Tibial artery (tissue), 4 donors: ENCODE data around the gene PIH1D1.

Source experiments
- DNase-seq, 2 donors: peaks; one replicate each; pipeline ENCODE4 v3.0.0-alpha.2; 2019
- H3K27ac ChIP-seq, 2 donors: fragments of 200-600 bp; sonication (generic) in 1 of 2; 1 replicate in 1 of 2; 2 replicates in 1 of 2; pipeline ENCODE4 v1.5.1; 2018 to 2019; ENCODE audit warnings: mild to moderate bottlenecking in 1 of 2
- H3K27me3 ChIP-seq, 2 donors: fragments of 200-600 bp; sonication (generic) in 1 of 2; one replicate each; pipeline versions ENCODE4 v1.5.1 to v1.6.0; 2016 to 2019
- H3K36me3 ChIP-seq, 3 donors: fragments of 200-600 bp; sonication (generic) in 2 of 3; one replicate each; pipeline ENCODE4 v1.5.1; 2016 to 2019; ENCODE audit warnings: mild to moderate bottlenecking in 2 of 3
- H3K4me1 ChIP-seq, 4 donors: fragments of 200-600 bp; sonication (generic) in 2 of 4; 1 replicate in 3 of 4; 2 replicates in 1 of 4; pipeline ENCODE4 v1.5.1; 2016 to 2019
- H3K4me3 ChIP-seq, 2 donors: fragments of 200-600 bp; sonication (generic) in 1 of 2; 1 replicate in 1 of 2; 2 replicates in 1 of 2; pipeline ENCODE4 v1.5.1; 2018 to 2019; ENCODE audit warnings: mild to moderate bottlenecking in 2 of 2
- H3K9me3 ChIP-seq, 3 donors: fragments of 200-600 bp; sonication (generic) in 1 of 3; one replicate each; pipeline ENCODE4 v1.5.1; 2016 to 2019
- intact Hi-C: fragments of 100-400 bp; cut with DNase I; formaldehyde crosslinking; loops from one replicate; pipeline ENCODE4 v1.15.0; 2023; ENCODE audit warnings: low total_unique reads
- TF ChIP-seq, protein P1 (sequence below), 2 experiments: fragments of 200-600 bp in 1 of 2; fragments of 450-650 bp in 1 of 2; IDR thresholded peaks; one replicate each; pipeline ENCODE4 v1.5.1; 2017 to 2019; ENCODE audit warnings: antibody characterized with exemption in 2 of 2, mild to moderate bottlenecking in 1 of 2, moderate library complexity in 1 of 2

Gene PIH1D1

DNA sequence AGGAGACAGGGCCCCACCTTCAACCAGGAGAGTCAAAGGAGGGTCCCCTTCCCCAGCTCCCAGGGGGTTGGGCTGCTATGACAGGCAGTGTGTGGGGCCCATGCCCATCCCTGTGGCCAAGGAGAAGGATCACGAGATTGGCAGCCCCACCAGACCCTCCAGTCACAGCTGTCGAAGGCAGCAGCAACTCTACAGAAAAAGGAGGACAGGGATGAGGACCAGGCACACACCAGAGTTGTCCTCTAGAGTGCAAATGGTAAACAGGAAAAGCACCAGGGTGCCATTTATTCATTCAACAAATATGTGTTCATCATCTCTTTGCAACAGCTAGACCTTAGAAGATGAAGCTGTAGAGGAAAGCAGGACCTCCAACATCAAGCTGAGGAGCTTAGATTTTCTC, 32.4 kb downstream of the PIH1D1 start:
- peaks cover 0 to 31% (median 23%) of the 10 kb centered on the region in 4 donors for H3K4me1 ChIP-seq
- no peaks in the 10 kb centered on the region for H3K36me3 ChIP-seq
- peaks cover 4 to 97% of the 10 kb centered on the region in 2 donors for H3K27me3 ChIP-seq
- TF ChIP-seq, protein P1, sequence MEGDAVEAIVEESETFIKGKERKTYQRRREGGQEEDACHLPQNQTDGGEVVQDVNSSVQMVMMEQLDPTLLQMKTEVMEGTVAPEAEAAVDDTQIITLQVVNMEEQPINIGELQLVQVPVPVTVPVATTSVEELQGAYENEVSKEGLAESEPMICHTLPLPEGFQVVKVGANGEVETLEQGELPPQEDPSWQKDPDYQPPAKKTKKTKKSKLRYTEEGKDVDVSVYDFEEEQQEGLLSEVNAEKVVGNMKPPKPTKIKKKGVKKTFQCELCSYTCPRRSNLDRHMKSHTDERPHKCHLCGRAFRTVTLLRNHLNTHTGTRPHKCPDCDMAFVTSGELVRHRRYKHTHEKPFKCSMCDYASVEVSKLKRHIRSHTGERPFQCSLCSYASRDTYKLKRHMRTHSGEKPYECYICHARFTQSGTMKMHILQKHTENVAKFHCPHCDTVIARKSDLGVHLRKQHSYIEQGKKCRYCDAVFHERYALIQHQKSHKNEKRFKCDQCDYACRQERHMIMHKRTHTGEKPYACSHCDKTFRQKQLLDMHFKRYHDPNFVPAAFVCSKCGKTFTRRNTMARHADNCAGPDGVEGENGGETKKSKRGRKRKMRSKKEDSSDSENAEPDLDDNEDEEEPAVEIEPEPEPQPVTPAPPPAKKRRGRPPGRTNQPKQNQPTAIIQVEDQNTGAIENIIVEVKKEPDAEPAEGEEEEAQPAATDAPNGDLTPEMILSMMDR (IDR thresholded peaks at IDR 0.05): no peak
- intact Hi-C loops: no loop called here
- H3K4me3 ChIP-seq: no peak overlapping the region
- no peaks in the 10 kb centered on the region for H3K9me3 ChIP-seq
- DNase-seq: no peak
- H3K27ac ChIP-seq: no peak overlapping the region

DNA sequence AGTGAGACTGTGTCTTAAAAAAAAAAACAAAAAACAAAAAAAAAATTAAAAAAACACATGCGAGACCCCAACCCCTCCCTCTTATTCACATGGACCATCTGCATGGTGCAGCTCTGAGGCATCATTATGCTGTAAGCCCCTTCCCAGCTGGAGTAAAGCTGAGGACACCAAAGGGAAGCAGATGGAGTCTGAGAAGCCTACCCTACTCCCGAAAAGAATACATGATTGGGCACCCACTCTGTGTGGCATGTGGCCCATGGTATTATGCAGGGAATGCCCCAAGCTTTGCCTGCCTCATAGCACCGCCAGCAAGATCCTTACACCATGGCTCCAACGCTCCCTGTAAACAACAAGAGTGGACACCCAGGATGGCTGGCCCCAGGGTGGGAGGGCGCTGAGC, 33.1 kb downstream of the PIH1D1 start:
- Histone ChIP-seq H3K9me3 (no peaks in the 10 kb centered on the region), H3K36me3 (no peaks in the 10 kb centered on the region), H3K27me3 (peaks cover 4 to 97% of the 10 kb centered on the region in 2 donors), H3K4me3 (no peak overlapping the region), H3K27ac (no peak overlapping the region), H3K4me1 (peaks cover 0 to 28% (median 22%) of the 10 kb centered on the region in 4 donors)
- TF ChIP-seq, protein P1 (IDR thresholded peaks at IDR 0.05): no peak
- intact Hi-C loops: no loop called here
- no peak for DNase-seq

DNA sequence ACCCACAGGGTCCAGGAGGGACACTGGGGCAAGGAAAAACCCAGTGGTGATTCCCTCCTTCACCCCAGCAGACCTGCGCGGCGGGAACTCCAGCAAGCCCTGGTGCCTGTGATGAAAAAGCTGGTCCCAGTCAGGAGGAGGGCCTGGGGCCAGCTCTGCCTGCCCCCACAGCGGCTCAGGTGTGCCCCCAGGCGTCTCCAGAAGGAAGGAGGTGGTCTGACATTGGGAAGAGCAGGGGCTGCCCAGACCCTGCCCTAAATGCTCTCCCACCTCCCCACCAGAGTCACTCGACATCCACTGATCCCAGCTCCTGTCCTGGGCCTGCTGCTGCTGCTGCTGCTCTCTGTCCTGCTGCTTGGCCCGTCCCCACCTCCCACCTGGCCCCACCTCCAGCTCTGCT, 34.5 kb downstream of the PIH1D1 start:
- Histone ChIP-seq H3K9me3 (no peaks in the 10 kb centered on the region), H3K27ac (no peak overlapping the region), H3K4me3 (no peak overlapping the region), H3K4me1 (peaks cover 0 to 13% (median 8%) of the 10 kb centered on the region in 4 donors), H3K27me3 (peaks cover 0 to 91% of the 10 kb centered on the region in 2 donors), H3K36me3 (no peaks in the 10 kb centered on the region)
- intact Hi-C loops: no loop called here
- DNase-seq: no peak
- TF ChIP-seq, protein P1 (IDR thresholded peaks at IDR 0.05): no peak

DNA sequence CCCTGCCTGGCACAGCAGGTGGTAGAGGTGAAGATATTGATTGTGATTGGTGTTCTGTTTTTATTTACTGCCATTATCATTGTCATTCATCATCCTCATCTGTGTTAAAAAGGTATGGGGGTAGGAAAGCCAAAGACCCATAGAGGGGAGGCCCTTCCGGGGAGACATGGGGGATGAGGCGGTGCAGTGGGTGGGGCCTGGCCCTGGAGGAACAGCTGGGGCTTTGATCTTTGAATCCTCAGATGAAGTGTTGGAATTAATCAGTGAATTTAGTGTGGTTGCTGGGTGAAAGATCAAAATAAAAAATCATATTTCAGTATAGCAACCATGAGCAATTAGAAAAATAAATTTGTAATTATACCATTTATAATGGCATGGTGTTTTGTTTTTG, 35.8 kb downstream of the PIH1D1 start:
- H3K27me3 ChIP-seq: peaks cover 0 to 86% of the 10 kb centered on the region in 2 donors
- intact Hi-C loops: no loop called here

DNA sequence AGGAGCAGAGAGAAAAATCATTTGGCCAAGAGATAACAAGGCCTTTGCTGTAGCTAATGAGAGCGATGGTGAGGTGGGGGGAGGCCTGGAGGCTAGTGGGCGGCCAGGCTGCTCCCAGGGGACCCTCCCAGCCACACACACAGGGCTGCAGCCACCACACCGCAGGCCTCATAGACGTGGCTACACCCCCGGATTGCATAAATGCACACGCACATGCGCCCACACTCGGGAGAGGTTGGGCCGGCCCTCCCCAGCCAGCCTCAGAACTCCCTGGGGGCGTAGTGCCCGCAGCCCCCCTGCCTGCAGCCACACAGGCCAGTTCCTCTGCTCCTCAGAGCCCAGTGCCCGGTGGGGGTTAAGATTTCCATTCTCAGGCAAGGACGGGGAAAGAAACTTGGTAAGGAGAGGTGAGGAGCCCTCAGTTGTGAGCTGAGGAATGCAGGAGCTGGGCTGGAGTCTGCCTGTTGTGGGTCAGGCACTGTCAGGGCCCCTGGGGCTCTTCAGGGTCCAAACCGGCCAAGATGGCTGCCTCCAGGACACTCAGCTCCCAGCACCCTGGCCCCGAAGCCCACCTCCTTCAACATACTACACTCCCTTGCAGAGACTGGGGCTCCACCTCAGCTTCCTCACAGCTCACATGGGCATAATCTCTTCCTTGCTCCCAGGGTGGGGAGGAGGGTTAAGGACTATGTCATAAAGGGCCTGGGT, 36.4 kb downstream of the PIH1D1 start:
- H3K4me3 ChIP-seq: no peak overlapping the region
- no peak overlapping the region for H3K27ac ChIP-seq
- H3K4me1 ChIP-seq: no peaks in the 10 kb centered on the region
- intact Hi-C loops: no loop called here
- no peaks in the 10 kb centered on the region for H3K9me3 ChIP-seq
- DNase-seq: no peak
- H3K36me3 ChIP-seq: no peaks in the 10 kb centered on the region
- TF ChIP-seq, protein P1 (IDR thresholded peaks at IDR 0.05): no peak
- peaks cover 0 to 82% of the 10 kb centered on the region in 2 donors for H3K27me3 ChIP-seq

More for the DNA sequence above, 35.8 kb downstream of the PIH1D1 start:
- DNase-seq: no peak
- Histone ChIP-seq H3K4me3 (no peak overlapping the region), H3K27ac (no peak overlapping the region), H3K9me3 (no peaks in the 10 kb centered on the region), H3K4me1 (peaks cover 0 to 5% (median 1%) of the 10 kb centered on the region in 4 donors), H3K36me3 (no peaks in the 10 kb centered on the region)
- TF ChIP-seq, protein P1 (IDR thresholded peaks at IDR 0.05): no peak
